K562 (cell line): ENCODE measurements around the gene PSD4. TPM values are rescaled to one million over a fixed set of nuclear protein-coding genes. Genes with fewer than 3 reads are reported as not detected.

Source experiments
- ATAC-seq: fragments of 200-7000 bp; cut with Tn5 transposase; 3 replicates; pipeline ENCODE4 v1.9.1; 2020; ENCODE audit warnings: moderate library complexity
- BruUV-seq: library from RNA; stranded (reverse); fragments of 400-500 nt; replicated peaks from 2 replicates; lab custom pipeline; 2021; lab: Mats Ljungman, UMichigan
- CTCF ChIA-PET: fragments of 300-600 bp; formaldehyde crosslinking; extraction: SDS; loops from one replicate; lab custom pipeline; 2021; ENCODE audit warnings: low intra/inter-chr PET ratio; lab: Yijun Ruan, JAX
- POLR2A ChIA-PET: fragments of 300-600, 350-650 bp; sonication (Branson Sonifier 250); formaldehyde crosslinking; extraction: SDS; loops from one replicate; lab custom pipeline; 2021; ENCODE audit warnings: antibody characterized with exemption, inconsistent platforms; lab: Yijun Ruan, JAX
- DNase-seq, 4 experiments: peaks; one replicate each; pipeline versions ENCODE4 v3.0.0 to v3.0.0-alpha.2; 2011 to 2018; ENCODE audit warnings: low spot score in 3 of 4, mixed read lengths in 3 of 4; ENCODE audit errors: extremely low read depth in 1 of 4
- FAIRE-seq: peaks from 2 replicates; lab custom pipeline; 2011; peaks lifted over from hg19 to GRCh38; lab: Jason Lieb, UNC
- H2AFZ ChIP-seq: 2 replicates; pipeline ENCODE4 v1.6.0; 2011; ENCODE audit warnings: low read depth, low read length, control low read depth, inconsistent platforms
- H3K27ac ChIP-seq: fragments of 200-600 bp; 3 replicates; pipeline ENCODE4 v1.8.0; 2011; ENCODE audit warnings: low read depth, mild to moderate bottlenecking, control low read depth, inconsistent platforms, low read length, moderate library complexity, mixed read lengths; ENCODE audit errors: extremely low read depth
- H3K27me3 ChIP-seq, 2 experiments: fragments of 300-600 bp in 1 of 2; 2 replicates in 1 of 2; 3 replicates in 1 of 2; pipeline versions ENCODE4 v1.6.0 to v1.8.0; 2011; ENCODE audit warnings: inconsistent platforms in 2 of 2, low read length in 2 of 2, mild to moderate bottlenecking in 1 of 2, mixed read lengths in 1 of 2, moderate library complexity in 1 of 2; ENCODE audit not compliant: control insufficient read depth in 2 of 2, insufficient read depth in 2 of 2
- H3K36me3 ChIP-seq: fragments of 300-600 bp; 3 replicates; pipeline ENCODE4 v1.8.0; 2011; ENCODE audit warnings: mild to moderate bottlenecking, low read length, inconsistent platforms; ENCODE audit not compliant: control insufficient read depth, insufficient read depth
- H3K4me1 ChIP-seq, 2 experiments: fragments of 200-600 bp in 1 of 2; replicated peaks in 1 of 2; 2 replicates in 1 of 2; 3 replicates in 1 of 2; pipeline versions ENCODE4 v1.5.1 to v1.8.0; 2011; ENCODE audit warnings: inconsistent platforms in 2 of 2, low read length in 2 of 2, mild to moderate bottlenecking in 1 of 2, mixed read lengths in 1 of 2, moderate library complexity in 1 of 2; ENCODE audit not compliant: control insufficient read depth in 2 of 2, insufficient read depth in 2 of 2
- H3K4me2 ChIP-seq: 2 replicates; pipeline ENCODE4 v1.6.1; 2011; ENCODE audit warnings: low read length, control low read depth, inconsistent platforms, mixed read lengths; ENCODE audit not compliant: insufficient read depth
- H3K4me3 ChIP-seq: fragments of 200-600 bp; sonication (generic), shearing (Covaris generic); 2 replicates; pipeline ENCODE4 v1.5.1; 2016; ENCODE audit warnings: control low read depth, inconsistent platforms
- H3K79me2 ChIP-seq: fragments of 200-600 bp; 3 replicates; pipeline ENCODE4 v1.8.0; 2011; ENCODE audit warnings: low read length, inconsistent platforms; ENCODE audit not compliant: control insufficient read depth, insufficient read depth
- H3K9ac ChIP-seq, 2 experiments: 2 replicates each; pipeline versions ENCODE4 v1.6.0 to v1.6.1; 2011; ENCODE audit warnings: low read depth in 2 of 2, low read length in 2 of 2, control low read depth in 1 of 2, inconsistent platforms in 1 of 2, mild to moderate bottlenecking in 1 of 2, mixed read lengths in 1 of 2; ENCODE audit not compliant: insufficient read depth in 1 of 2
- H3K9me1 ChIP-seq: one replicate; pipeline ENCODE4 v1.6.0; 2011; ENCODE audit warnings: inconsistent platforms, mild to moderate bottlenecking, low read length, moderate library complexity; ENCODE audit not compliant: control insufficient read depth, insufficient read depth
- H3K9me3 ChIP-seq: replicated peaks from 2 replicates; pipeline ENCODE4 v1.5.1; 2011; ENCODE audit warnings: low read depth, low read length, inconsistent platforms; ENCODE audit not compliant: control insufficient read depth, insufficient read depth
- H4K20me1 ChIP-seq: replicated peaks from 2 replicates; pipeline ENCODE4 v1.6.1; 2011; ENCODE audit warnings: low read length, inconsistent platforms, mixed read lengths; ENCODE audit not compliant: control insufficient read depth, insufficient read depth
- ASH1L ChIP-seq: fragments of 450-650 bp; IDR thresholded peaks from 2 replicates; pipeline ENCODE4 v1.6.1; 2018; ENCODE audit warnings: borderline replicate concordance, mild to moderate bottlenecking, low read depth; ENCODE audit not compliant: partially characterized antibody
- HDAC2 ChIP-seq: fragments of 450-650 bp; IDR thresholded peaks from 2 replicates; pipeline ENCODE4 v1.6.1; 2016; ENCODE audit warnings: mild to moderate bottlenecking
- MYBL2 ChIP-seq, 2 experiments: fragments of 450-650 bp in 1 of 2; sonication (generic) in 1 of 2; formaldehyde crosslinking in 1 of 2; IDR thresholded peaks; 2 replicates each; pipeline versions ENCODE4 v1.6.1 to v1.8.1; 2017 to 2022; ENCODE audit warnings: borderline replicate concordance in 1 of 2, inconsistent platforms in 1 of 2, low read depth in 1 of 2, mild to moderate bottlenecking in 1 of 2, missing genetic modification reagents in 1 of 2, moderate library complexity in 1 of 2
- POU5F1 ChIP-seq: fragments of 150-350 bp; IDR thresholded peaks from 2 replicates; pipeline ENCODE4 v1.6.1; 2014; ENCODE audit warnings: borderline replicate concordance, low read length, low read depth, mild to moderate bottlenecking; ENCODE audit not compliant: partially characterized antibody
- SP1 ChIP-seq: sonication (generic); formaldehyde crosslinking; IDR thresholded peaks from 2 replicates; pipeline ENCODE4 v1.8.1; 2022; ENCODE audit warnings: mild to moderate bottlenecking, missing genetic modification reagents
- XRCC4 ChIP-seq: IDR thresholded peaks from one replicate; pipeline ENCODE4 v1.6.1; 2011; ENCODE audit not compliant: insufficient read depth, insufficient read length; ENCODE audit errors: extremely low read depth
- ZNF561 ChIP-seq: fragments of 450-650 bp; formaldehyde crosslinking; conservative IDR thresholded peaks from 2 replicates; pipeline ENCODE4 v1.4.0; 2020; ENCODE audit warnings: mild to moderate bottlenecking, moderate library complexity
- WGBS: fragments of 100-300 bp; shearing (Covaris generic); methylation state at CpG from one replicate; pipeline ENCODE4 v1.1.6; 2016; ENCODE audit warnings: low coverage, mixed read lengths; ENCODE audit not compliant: insufficient coverage; ENCODE audit errors: missing lambda C conversion rate; 5-methylcytosine and 5-hydroxymethylcytosine counted together
- in situ Hi-C: fragments of 300-500 bp; cut with MboI; formaldehyde crosslinking; loops from 4 replicates; pipeline ENCODE4 v1.15.0; 2018; ENCODE audit warnings: inconsistent platforms, mixed read lengths
- intact Hi-C: fragments of 100-400 bp; cut with micrococcal nuclease; formaldehyde crosslinking; loops from 2 replicates; pipeline ENCODE4 v1.14.2; 2022
- polyA plus RNA-seq, 8 experiments: library from polyadenylated mRNA; depleted of rRNA in 4 of 8; stranded (reverse) in 5 of 8; unstranded in 3 of 8; fragments of >200 nt; fragmentation: Nextera tagmentation in 2 of 8; fragmentation: Illumina TruSeq in 1 of 8; extraction: Ambion mirVana in 2 of 8; extraction: Trizol in 1 of 8; gene quantifications; 2 replicates each; pipeline versions ENCODE4 v1.2.1 to v1.2.3, GENCODE V29; 2011 to 2014; ENCODE audit warnings: inconsistent platforms in 1 of 8, missing spikeins in 1 of 8
- total RNA-seq, 7 experiments: library from RNA; depleted of rRNA in 6 of 7; stranded (reverse); fragments of >200 nt in 6 of 7; fragmentation: Illumina TruSeq in 2 of 7; extraction: Trizol in 2 of 7; gene quantifications; 2 replicates each; pipeline versions ENCODE4 v1.2.1 to v1.2.3, GENCODE V29; 2011 to 2021; ENCODE audit warnings: low replicate concordance in 1 of 7
- TF ChIP-seq, protein P1 (sequence below): IDR thresholded peaks from 2 replicates; pipeline ENCODE4 v1.6.1; 2012; ENCODE audit warnings: low read depth, low read length, improper control_type of control experiment, borderline replicate concordance

The PSD4 gene
- total and polyA plus RNA-seq, 9 of the 15 experiments (the other 6 are each of a cell fraction or from before 2014, with no cell fraction given), result 0.46 to 54.0 (median 20.8) TPM

DNA sequence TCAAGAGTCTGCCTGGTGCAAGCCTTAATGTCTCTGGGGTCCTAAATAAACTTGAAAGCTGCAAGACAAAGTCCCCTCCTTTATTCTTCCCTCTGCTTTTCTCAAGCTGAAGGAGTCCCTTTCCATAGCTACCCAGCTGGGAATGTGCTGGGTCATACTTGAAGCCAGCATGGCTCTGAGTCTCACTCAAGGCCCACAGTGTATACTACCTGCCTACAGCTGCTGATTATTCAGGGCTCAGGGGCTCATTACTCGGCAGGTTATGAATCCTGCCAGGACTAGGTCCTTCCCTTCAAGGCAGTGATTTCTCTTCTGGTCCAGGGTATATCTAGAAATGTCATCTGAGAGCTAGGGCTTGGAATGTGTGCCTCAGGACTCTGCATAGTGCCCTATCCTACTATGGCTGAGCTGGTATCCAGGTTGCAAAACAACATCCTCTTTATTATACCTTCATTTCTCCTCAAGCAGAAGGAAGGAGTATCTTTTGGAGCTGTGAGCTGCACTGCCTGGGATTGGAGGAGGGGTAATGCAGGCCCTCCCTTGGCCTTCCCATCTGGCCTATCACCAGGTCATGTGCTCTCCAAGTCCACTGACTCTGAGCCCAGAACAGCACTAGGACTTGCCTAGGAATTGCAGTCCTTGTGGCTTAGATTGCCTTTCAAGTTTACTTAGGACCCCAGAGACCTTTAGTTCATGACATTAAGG lies 24.1 kb upstream of the PSD4 start:
- no peaks in the 10 kb centered on the region for H3K9me1 ChIP-seq
- DNase-seq (no peak), ATAC-seq (peak; percentile 28; the same call in 1 of the 3 replicates), FAIRE-seq (no peak)
- no peaks in the 10 kb centered on the region for H4K20me1 ChIP-seq
- no peak overlapping the region for H3K4me3 ChIP-seq
- no TSS peak for BruUV-seq
- no peaks in the 10 kb centered on the region for H3K79me2 ChIP-seq
- no peak for TF ChIP-seq POU5F1
- TF ChIP-seq, protein P1, sequence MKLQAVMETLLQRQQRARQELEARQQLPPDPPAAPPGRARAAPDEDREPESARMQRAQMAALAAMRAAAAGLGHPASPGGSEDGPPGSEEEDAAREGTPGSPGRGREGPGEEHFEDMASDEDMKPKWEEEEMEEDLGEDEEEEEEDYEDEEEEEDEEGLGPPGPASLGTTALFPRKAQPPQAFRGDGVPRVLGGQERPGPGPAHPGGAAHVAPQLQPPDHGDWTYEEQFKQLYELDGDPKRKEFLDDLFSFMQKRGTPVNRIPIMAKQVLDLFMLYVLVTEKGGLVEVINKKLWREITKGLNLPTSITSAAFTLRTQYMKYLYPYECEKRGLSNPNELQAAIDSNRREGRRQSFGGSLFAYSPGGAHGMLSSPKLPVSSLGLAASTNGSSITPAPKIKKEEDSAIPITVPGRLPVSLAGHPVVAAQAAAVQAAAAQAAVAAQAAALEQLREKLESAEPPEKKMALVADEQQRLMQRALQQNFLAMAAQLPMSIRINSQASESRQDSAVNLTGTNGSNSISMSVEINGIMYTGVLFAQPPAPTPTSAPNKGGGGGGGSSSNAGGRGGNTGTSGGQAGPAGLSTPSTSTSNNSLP, result no peak
- no peak for TF ChIP-seq MYBL2 (IDR thresholded peaks at IDR 0.05; ENCODE audit: low read depth)
- no peak for TF ChIP-seq MYBL2 (CRISPR knock-in tag; IDR thresholded peaks at IDR 0.05; ENCODE audit: borderline replicate concordance)
- no peak for TF ChIP-seq HDAC2
- no peak for TF ChIP-seq ZNF561
- no peak for TF ChIP-seq ASH1L
- no peak for TF ChIP-seq SP1 (CRISPR knock-in tag)
- TF ChIP-seq XRCC4, result no peak
- no peaks in the 10 kb centered on the region for H3K36me3 ChIP-seq
- no peak overlapping the region for H3K9ac ChIP-seq
- in situ Hi-C loops, result no loop called here
- CTCF ChIA-PET, result interaction anchor here (0.6 kb wide), 1 partner anchor 300 kb away, joined by 4 read pairs; no protein-coding TSS in a partner anchor
- 0% methylated on average over 1 of the region's 1 CpG for WGBS
- intact Hi-C loops, result no loop called here
- H3K4me1 ChIP-seq, result no peaks in the 10 kb centered on the region
- H2AFZ ChIP-seq, result no peak overlapping the region
- H3K27me3 ChIP-seq, result peaks cover 0 to 19% of the 10 kb centered on the region in 2 experiments; a peak in 4 of 5 replicates
- H3K27ac ChIP-seq, result no peak overlapping the region
- H3K9me3 ChIP-seq, result no peaks in the 10 kb centered on the region
- H3K4me2 ChIP-seq, result no peak overlapping the region
- POLR2A ChIA-PET, result interaction anchor here (0.5 to 1.1 kb wide), 2 partner anchors 8 to 23 kb away, joined by 3 to 4 read pairs; no protein-coding TSS in a partner anchor
